Measurements from ENCODE around the gene TCL1B. TPM values are rescaled to one million over a fixed set of nuclear protein-coding genes. Genes with fewer than 3 reads are reported as not detected.
"Not testable (repeated sequence)": the region's sequence is repeated elsewhere in the genome, so short reads cannot be mapped to it uniquely, and the experiment has no call there.

Gene TCL1B
- total RNA-seq, 4 donors from 2014 or later = not detected

DNA sequence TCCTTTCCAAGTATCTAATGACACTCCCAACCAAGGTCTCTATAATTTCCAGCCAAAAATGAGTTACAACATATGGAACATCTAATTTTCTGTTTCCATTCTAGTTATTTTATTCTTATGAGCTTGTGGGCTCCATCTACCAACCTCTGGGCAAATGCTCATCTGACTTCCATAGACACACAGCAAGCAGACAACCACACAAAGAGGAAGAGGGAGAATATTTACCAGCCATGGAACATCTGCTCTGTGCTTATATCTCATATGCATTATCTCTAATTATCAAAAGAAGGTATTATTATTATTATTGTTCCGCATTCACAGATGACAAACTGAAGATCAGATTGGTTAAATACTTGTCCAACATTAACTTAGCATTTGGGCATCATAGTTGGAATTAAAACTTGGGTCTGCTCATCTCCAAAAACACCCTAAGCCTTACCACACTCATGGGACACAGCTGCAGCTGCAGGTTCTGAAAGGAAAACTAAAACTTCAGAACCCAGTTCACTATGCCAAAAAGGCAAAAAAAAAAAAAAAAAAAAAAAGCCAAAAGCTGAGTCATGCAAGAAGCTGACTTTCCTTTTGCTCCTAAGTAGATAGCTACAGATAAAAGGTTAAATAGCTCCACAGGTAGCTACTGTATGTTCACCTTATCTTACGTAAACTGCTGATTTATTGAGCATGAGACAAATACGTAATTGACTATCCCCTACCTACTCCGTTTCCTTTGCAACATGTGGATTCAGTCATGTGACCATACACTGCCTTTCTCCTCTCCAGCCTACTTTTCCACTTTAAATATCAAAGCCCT lies 23.6 kb upstream of the TCL1B start:
- no peak for TF ChIP-seq CTCF (IDR thresholded peaks at IDR 0.05)
- no peak for TF ChIP-seq POLR2A (IDR thresholded peaks at IDR 0.05)
- no peak for TF ChIP-seq EP300 (IDR thresholded peaks at IDR 0.05)
- no peak for DNase-seq (ENCODE audit: low spot score in 2 of 2)
- H3K4me1 ChIP-seq = no peaks in the 10 kb centered on the region
- H3K9me3 ChIP-seq = no peaks in the 10 kb centered on the region
- 36 to 61% methylated on average over 4 of the region's 4 CpGs for WGBS, 2 donors
- no peak overlapping the region for H3K27ac ChIP-seq
- H3K27me3 ChIP-seq = no peaks in the 10 kb centered on the region
- H3K4me3 ChIP-seq = no peak overlapping the region
- no peaks in the 10 kb centered on the region for H3K36me3 ChIP-seq

GRCh38 chr14:95663226-95663797 lies 22.9 kb upstream of the TCL1B start:
- 75 to 80% methylated on average over 5 of the region's 5 CpGs for WGBS, 2 donors
- TF ChIP-seq POLR2A (IDR thresholded peaks at IDR 0.05) (no peak), CTCF (IDR thresholded peaks at IDR 0.05) (no peak)
- no peak for DNase-seq (ENCODE audit: low spot score in 2 of 2)
- H3K27ac ChIP-seq = no peak overlapping the region
- no peaks in the 10 kb centered on the region for H3K36me3 ChIP-seq
- H3K4me3 ChIP-seq = no peak overlapping the region
- H3K27me3 ChIP-seq = no peaks in the 10 kb centered on the region
- no peaks in the 10 kb centered on the region for H3K9me3 ChIP-seq
- H3K4me1 ChIP-seq = no peaks in the 10 kb centered on the region

GRCh38 chr14:95664066-95664465 lies 22.2 kb upstream of the TCL1B start:
- no peaks in the 10 kb centered on the region for H3K36me3 ChIP-seq
- no peak overlapping the region for H3K27ac ChIP-seq
- H3K4me1 ChIP-seq = no peaks in the 10 kb centered on the region
- no peak for DNase-seq (ENCODE audit: low spot score in 2 of 2)
- no peaks in the 10 kb centered on the region for H3K9me3 ChIP-seq
- no peaks in the 10 kb centered on the region for H3K27me3 ChIP-seq
- H3K4me3 ChIP-seq = no peak overlapping the region
- TF ChIP-seq EP300 (IDR thresholded peaks at IDR 0.05) = no peak
- TF ChIP-seq POLR2A (IDR thresholded peaks at IDR 0.05) = no peak
- TF ChIP-seq CTCF (IDR thresholded peaks at IDR 0.05) = no peak
- 92% methylated on average over 3 of the region's 3 CpGs for whole genome bisulfite sequencing, 2 donors

DNA sequence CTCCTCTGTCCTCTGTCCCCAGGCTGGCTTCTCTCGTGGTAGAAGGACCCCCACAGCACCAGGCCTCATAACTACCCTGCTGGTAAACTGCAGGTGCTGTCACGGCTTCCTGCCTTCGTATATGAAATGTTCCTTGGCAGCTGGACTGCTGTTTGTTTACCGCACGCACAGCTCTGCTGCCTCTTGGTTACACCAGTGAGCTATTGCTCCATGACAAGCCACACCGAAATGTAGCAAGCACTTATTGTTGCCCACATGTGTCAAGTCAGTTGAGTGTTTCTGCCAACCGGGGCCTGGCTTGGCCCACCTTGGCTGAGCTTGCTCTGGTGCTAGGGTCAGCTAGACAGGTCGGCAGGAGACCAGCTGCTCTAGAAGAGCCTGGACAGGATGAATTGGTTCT lies 21.7 kb upstream of the TCL1B start:
- Histone ChIP-seq H3K4me3 (no peak overlapping the region), H3K36me3 (no peaks in the 10 kb centered on the region), H3K27me3 (no peaks in the 10 kb centered on the region), H3K27ac (no peak overlapping the region), H3K4me1 (no peaks in the 10 kb centered on the region), H3K9me3 (no peaks in the 10 kb centered on the region)
- no peak for DNase-seq (ENCODE audit: low spot score in 2 of 2)
- no peak for TF ChIP-seq EP300 (IDR thresholded peaks at IDR 0.05)
- no peak for TF ChIP-seq POLR2A (IDR thresholded peaks at IDR 0.05)
- no peak for TF ChIP-seq CTCF (IDR thresholded peaks at IDR 0.05)
- WGBS, 2 donors = 74 to 81% methylated on average over 8 of the region's 8 CpGs

DNA sequence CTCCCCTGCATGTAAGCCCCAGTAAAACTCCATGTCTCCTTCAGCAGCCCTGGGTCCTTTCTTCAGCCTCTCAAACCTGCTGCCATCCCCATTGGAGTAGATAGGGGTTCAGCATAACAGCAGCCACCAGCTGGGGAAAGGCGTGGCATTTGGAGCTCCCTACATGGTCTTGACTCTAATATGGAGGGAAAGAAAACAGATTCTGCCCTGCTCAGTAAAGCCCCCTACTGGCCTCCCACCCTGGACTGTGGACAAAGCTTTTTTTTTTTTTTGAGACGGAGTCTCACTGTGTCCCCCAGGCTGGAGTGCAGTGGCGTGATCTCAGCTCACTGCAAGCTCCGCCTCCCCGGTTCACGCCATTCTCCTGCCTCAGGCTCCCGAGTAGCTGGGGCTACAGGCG lies 20.7 kb upstream of the TCL1B start:
- H3K9me3 ChIP-seq; H3K4me1 ChIP-seq; H3K4me3 ChIP-seq; H3K36me3 ChIP-seq; H3K27ac ChIP-seq; DNase-seq (ENCODE audit: low spot score in 2 of 2); H3K27me3 ChIP-seq: not testable (repeated sequence)
- 60 to 62% methylated on average over 8 of the region's 8 CpGs for WGBS, 2 donors
